Subcutaneous adipose tissue (tissue), 4 donors: ENCODE results near the gene FGF3. TPM values are rescaled to one million over a fixed set of nuclear protein-coding genes. Genes with fewer than 3 reads are reported as not detected.

Experiments
- total RNA-seq, 4 donors: library from RNA; depleted of rRNA; stranded (reverse); fragments of >200 nt; gene quantifications; one replicate each; pipeline ENCODE4 v1.1.0, GENCODE V29; 2016
- TF ChIP-seq, protein P1 (sequence below): fragments of 450-650 bp; IDR thresholded peaks from one replicate; pipeline ENCODE4 v1.5.1; 2016; ENCODE audit warnings: low read depth, mild to moderate bottlenecking, control low read depth, antibody characterized with exemption, moderate library complexity

Gene FGF3
- total RNA-seq, 4 donors from 2014 or later, result not detected

DNA sequence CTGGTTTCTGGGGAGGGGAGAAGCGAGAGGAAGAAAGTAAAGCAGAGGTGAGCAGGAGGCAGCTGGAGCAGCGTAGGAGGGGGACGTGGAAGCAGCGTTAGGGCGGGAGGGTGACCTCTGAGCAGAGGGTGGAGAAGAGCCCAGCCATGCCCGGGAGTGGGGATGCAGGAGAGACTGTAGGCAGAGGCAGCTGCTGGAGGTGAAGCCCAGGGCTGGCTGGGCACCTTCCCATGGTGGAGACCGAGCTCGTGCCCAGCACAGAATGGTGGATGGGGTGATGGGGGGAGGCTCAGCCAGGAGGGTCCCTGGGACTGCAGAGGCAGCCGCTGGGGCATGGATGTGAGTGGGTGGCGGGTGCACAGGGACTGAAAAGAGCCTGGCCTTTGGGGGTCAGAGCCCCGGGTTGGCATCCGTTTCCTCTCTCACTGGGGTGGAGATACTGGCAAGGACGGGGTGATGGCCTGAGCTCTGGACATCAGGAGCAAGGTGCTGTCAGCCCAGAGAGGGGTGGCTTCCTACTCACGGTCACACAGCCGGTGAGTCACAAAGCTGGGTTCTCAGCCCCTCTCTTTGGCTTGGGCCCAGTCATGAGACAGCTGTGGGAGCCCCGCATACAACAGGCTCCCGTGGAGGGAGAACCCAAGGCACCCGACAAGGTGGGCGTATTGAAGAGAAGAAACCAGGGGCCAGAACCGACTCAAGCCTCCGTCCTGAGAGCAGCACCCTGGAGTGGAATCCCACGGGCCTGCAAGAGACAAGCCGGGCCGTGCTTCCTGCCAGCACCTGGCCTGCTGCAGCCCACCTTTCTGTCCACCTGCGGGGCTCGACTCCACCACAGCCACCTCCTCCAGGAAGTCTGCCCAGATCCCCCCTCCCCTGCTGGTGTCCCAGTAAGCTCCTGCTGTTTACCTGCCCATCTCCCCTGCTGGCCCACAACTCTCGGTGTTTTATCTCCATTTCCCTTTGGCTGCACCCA lies 45.8 kb upstream of the FGF3 start:
- TF ChIP-seq, protein P1, sequence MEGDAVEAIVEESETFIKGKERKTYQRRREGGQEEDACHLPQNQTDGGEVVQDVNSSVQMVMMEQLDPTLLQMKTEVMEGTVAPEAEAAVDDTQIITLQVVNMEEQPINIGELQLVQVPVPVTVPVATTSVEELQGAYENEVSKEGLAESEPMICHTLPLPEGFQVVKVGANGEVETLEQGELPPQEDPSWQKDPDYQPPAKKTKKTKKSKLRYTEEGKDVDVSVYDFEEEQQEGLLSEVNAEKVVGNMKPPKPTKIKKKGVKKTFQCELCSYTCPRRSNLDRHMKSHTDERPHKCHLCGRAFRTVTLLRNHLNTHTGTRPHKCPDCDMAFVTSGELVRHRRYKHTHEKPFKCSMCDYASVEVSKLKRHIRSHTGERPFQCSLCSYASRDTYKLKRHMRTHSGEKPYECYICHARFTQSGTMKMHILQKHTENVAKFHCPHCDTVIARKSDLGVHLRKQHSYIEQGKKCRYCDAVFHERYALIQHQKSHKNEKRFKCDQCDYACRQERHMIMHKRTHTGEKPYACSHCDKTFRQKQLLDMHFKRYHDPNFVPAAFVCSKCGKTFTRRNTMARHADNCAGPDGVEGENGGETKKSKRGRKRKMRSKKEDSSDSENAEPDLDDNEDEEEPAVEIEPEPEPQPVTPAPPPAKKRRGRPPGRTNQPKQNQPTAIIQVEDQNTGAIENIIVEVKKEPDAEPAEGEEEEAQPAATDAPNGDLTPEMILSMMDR, result no peak

DNA sequence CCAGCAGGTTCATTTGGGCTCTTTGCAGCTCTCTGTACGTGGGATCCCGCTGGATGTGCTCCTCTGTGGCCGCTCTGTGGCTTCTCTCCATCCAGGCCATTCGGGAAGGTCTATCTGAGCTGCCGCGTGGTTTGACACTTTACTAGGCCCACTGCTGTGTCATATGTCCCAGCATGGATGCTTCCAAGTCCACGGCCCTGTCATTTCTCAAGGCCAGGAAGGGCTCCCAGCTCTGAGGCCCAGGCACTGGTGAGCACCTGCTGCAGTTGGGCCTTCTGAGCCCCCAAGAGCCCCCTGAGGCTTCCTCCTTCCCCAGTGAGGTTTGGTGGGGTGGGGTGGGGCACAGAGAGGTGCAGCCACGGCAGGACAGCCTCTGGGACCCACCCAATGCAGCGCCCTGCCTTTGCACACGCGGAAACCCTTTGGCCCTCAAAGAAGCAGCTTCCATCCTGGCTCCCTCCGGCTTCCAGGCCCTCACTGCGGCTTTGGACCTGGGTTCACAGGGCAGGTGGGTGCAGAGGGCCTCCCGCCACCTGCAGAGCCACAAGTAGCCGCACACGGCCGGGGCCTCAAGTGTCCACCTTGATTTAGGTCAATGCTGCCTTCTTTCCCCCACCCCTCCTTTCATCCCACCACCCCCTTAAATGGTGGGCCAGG lies 44.5 kb upstream of the FGF3 start:
- TF ChIP-seq, protein P1, result no peak

DNA sequence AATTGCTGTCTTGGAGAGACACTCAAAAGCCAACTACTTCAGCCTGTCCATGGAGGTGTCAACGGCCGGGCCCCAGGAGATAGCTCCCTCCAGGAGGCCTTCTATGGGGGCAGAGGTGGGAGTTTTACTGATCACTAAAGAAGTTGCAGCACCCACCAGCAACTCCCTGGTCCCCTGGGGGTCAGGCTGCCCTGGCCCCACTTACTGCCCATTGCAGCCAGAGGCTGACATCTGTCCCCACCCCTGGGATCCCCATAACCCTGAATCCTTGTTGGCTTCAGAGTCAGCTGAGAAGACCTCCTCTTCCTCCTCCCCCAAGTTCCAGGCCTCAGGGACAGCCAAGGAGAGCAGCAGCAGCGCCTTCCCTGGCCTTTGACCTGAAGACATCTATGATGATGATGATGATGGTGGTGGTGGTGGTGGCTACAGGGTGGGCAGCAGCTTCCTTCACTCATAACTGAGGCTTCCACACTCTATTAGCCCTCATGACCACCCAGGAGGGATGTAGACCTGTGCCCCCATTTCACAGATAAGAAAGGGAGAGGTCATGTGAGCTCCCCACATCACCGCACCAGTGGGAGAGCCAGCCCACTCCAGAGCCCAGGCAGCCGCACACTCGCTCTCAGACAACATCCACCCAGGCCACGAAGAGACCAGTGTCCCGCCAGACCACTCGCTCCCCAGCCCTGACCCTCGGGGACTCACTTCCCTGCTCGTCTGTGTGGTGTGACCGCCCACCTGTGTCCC lies 43.8 kb upstream of the FGF3 start:
- TF ChIP-seq, protein P1, result no peak

DNA sequence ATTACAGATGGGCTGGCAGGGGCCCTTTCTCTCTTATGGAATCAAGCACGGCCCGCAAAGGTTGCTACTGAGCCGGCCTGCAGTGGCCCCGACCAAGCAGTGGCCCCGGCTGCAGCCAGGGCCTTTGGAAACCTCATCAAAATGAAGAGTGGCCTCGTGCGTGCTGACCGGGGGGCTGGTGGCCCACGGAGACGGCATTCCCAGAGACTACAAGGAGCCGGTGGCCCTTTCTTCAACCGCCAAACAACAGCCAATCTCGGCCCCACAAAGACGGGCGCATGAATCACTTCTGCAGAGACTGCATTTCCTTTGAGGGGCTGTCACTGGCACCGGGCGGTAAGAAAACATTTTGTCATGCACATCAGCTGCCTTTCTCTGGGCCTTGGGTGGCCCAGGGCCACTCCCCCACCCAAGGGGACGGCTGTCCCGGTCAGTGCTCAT lies 43.1 kb upstream of the FGF3 start:
- TF ChIP-seq, protein P1, result no peak

DNA sequence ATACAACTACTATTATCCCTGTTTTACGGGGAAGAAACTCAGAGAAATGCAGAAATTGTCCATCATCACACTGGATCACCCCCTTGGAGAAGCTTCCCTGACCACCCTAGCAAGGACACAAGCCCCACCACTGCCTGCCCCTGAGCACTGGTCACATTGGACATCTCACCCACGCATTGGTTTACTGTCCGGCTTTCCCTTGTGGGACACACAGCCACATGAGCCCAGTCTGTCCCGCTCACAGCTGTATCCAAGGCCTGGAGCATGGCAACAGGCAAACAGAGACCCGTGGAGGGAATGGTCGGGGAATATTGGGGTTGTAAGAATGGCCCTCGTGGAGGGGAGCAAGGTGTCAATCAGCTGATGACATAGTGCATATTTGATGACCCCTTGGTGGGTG lies 42.7 kb upstream of the FGF3 start:
- TF ChIP-seq, protein P1, result no peak

DNA sequence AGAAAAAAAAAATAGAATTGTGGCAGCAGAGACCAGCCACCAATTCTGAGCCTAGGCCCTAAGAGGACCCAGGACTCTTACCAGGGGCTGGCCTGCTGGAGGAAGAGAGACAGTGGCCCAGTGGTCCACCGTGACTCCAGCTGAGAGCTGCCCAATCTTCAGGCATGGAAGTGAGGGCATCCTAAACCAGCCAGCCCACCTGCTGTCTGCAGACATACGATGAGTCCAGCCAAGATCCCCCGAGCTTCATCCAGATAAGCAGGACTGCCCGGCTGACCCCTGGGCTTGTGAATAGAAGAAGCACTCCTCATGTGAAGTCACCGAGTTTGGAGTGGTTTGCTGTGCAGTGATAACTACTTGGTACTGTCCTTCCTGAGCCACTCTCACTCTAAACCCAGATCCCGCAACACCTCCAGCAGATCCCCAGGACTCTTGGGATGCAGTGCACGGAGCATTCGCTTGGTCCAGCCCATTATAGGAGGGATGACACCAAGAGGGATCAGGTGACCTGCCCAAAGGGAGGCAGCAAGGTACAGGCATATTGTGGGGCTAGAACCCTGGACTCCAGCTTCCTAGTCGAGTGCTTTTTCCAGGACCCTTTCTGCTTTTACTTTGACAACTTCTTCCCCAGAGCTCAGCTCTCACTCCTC lies 41.7 kb upstream of the FGF3 start:
- TF ChIP-seq, protein P1, result no peak
